HepG2 (cell line): ENCODE data around the gene LMTK2. TPM values are rescaled to one million over a fixed set of nuclear protein-coding genes. Genes with fewer than 3 reads are reported as not detected.

ENCODE experiments used
- FOSL2 ChIP-seq: sonication (generic); formaldehyde crosslinking; IDR thresholded peaks from 2 replicates; pipeline ENCODE4 v1.4.0; 2020; ENCODE audit warnings: missing genetic modification reagents
- FOXA3 ChIP-seq: IDR thresholded peaks from 2 replicates; pipeline ENCODE4 v1.6.1; 2016; ENCODE audit warnings: missing genetic modification reagents, missing compliant biosample characterization
- JUNB ChIP-seq: sonication (generic); formaldehyde crosslinking; IDR thresholded peaks from 2 replicates; pipeline ENCODE4 v1.8.0; 2022; ENCODE audit warnings: missing genetic modification reagents, mild to moderate bottlenecking, borderline replicate concordance
- SMARCC2 ChIP-seq: fragments of 450-650 bp; IDR thresholded peaks from 2 replicates; pipeline ENCODE4 v1.6.1; 2017; ENCODE audit warnings: antibody characterized with exemption, mild to moderate bottlenecking
- TBX2 ChIP-seq: sonication (generic); formaldehyde crosslinking; IDR thresholded peaks from 2 replicates; pipeline ENCODE4 v1.5.0; 2020; ENCODE audit warnings: missing genetic modification reagents, mild to moderate bottlenecking, borderline replicate concordance
- ZNF761 ChIP-seq: sonication (generic); formaldehyde crosslinking; conservative IDR thresholded peaks from 2 replicates; pipeline ENCODE4 v1.4.0; 2020; ENCODE audit warnings: mild to moderate bottlenecking, missing genetic modification reagents
- polyA plus RNA-seq, 8 experiments: library from polyadenylated mRNA; depleted of rRNA in 3 of 8; stranded (reverse) in 7 of 8; unstranded in 1 of 8; fragments of >200 nt; fragmentation: Illumina TruSeq in 4 of 8; extraction: Trizol in 4 of 8; gene quantifications; 2 replicates each; pipeline versions ENCODE4 v1.2.1 to v1.2.3, GENCODE V29; 2011 to 2016; ENCODE audit warnings: low read depth in 4 of 8, missing spikeins in 1 of 8, mixed read lengths in 1 of 8; ENCODE audit not compliant: insufficient read depth in 1 of 8
- total RNA-seq, 5 experiments: library from RNA; depleted of rRNA; stranded (reverse); fragments of >200 nt; fragmentation: Illumina TruSeq; extraction: Trizol; gene quantifications; 2 replicates each; pipeline ENCODE4 v1.2.3, GENCODE V29; 2016; ENCODE audit warnings: low read depth in 1 of 5
- TF ChIP-seq, protein P1 (sequence below): sonication (generic); formaldehyde crosslinking; conservative IDR thresholded peaks from 2 replicates; pipeline ENCODE4 v1.4.0; 2020; ENCODE audit warnings: mild to moderate bottlenecking, missing genetic modification reagents, moderate library complexity

The LMTK2 gene
- total and polyA plus RNA-seq, 2 of the 13 experiments (the other 11 are each of a cell fraction or from before 2014, with no cell fraction given), result 9.5 to 11.7 TPM

DNA sequence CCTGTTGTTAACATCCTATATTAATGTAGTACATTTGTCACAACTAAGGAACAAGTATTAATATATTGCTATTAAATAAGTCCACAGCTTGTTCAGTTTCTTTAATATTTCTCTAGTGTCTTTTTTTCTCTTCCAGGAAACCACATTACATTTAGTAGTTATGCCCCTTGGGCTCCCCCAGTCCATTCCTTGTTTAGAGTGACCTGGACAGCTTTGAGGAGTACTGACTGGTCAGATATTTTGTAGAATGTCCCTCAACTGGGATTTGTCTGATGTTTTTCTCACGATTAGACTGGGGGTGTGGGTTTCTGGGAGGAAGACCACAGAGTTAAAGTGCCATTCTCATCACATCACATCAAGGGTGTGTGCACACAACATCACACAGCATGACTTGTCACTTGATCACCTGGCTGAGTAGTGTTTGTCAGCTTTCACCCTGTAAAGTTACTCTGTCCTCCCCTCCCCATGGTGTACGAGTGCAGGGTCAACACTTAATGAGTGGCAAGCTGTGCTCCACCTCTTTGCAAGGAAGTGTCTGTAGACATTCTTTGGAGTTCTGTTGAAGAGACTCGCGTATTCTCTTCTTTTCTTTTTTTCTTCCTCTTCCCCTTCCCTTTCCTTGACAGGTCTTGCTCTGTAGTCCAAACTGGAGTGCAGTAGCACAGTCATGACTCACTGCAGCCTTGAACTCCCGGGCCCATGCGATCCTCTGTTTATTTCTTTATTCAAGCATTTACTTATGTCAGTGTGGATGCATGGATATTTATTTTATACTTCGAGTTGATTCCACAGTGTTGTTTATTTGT, 10.2 kb downstream of the LMTK2 start (continued):
- 0 out of 2 replicates have a peak, but pooled peaks have one; percentile 14 for TF ChIP-seq SMARCC2
- TF ChIP-seq JUNB (CRISPR knock-in tag), result peak; percentile 64; the same call in 1 of the 2 replicates
- peak; percentile 54; the same call in 1 of the 2 replicates for TF ChIP-seq TBX2 (CRISPR knock-in tag)
- 0 out of 2 replicates have a peak, but pooled peaks have one; percentile 29 for TF ChIP-seq ZNF761 (CRISPR knock-in tag)
- 0 out of 2 replicates have a peak, but pooled peaks have one; percentile 47 for TF ChIP-seq FOXA3 (CRISPR knock-in tag)
- TF ChIP-seq, protein P1, sequence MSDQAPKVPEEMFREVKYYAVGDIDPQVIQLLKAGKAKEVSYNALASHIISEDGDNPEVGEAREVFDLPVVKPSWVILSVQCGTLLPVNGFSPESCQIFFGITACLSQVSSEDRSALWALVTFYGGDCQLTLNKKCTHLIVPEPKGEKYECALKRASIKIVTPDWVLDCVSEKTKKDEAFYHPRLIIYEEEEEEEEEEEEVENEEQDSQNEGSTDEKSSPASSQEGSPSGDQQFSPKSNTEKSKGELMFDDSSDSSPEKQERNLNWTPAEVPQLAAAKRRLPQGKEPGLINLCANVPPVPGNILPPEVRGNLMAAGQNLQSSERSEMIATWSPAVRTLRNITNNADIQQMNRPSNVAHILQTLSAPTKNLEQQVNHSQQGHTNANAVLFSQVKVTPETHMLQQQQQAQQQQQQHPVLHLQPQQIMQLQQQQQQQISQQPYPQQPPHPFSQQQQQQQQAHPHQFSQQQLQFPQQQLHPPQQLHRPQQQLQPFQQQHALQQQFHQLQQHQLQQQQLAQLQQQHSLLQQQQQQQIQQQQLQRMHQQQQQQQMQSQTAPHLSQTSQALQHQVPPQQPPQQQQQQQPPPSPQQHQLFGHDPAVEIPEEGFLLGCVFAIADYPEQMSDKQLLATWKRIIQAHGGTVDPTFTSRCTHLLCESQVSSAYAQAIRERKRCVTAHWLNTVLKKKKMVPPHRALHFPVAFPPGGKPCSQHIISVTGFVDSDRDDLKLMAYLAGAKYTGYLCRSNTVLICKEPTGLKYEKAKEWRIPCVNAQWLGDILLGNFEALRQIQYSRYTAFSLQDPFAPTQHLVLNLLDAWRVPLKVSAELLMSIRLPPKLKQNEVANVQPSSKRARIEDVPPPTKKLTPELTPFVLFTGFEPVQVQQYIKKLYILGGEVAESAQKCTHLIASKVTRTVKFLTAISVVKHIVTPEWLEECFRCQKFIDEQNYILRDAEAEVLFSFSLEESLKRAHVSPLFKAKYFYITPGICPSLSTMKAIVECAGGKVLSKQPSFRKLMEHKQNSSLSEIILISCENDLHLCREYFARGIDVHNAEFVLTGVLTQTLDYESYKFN (CRISPR knock-in tag), result peak; percentile 42; the same call in 1 of the 2 replicates
- TF ChIP-seq FOSL2 (CRISPR knock-in tag), result peak; percentile 93
